ENCODE results near the gene ABTB2. TPM values are rescaled to one million over a fixed set of nuclear protein-coding genes. Genes with fewer than 3 reads are reported as not detected.

ABTB2 gene
- total RNA-seq: 1 to 10 TPM; 3.4 to 6.2 (median 4.2) TPM

- no peak for TF ChIP-seq CTCF (IDR thresholded peaks at IDR 0.05)
- ATAC-seq (ENCODE audit: low FRiP score): peak; percentile 97
- peak; percentile 95 for DNase-seq (ENCODE audit: low spot score)
Observed at GRCh38 chr11:34357701-34358257, at the start of gene ABTB2. Gene ABTB2 (minus strand): TSS chr11:34358010.

- TF ChIP-seq CTCF (IDR thresholded peaks at IDR 0.05): no peak
- ATAC-seq (ENCODE audit: low FRiP score) (no peak), DNase-seq (ENCODE audit: low spot score) (no peak)
Observed at GRCh38 chr11:34407121-34407813, 49.5 kb upstream of the ABTB2 start.

DNA sequence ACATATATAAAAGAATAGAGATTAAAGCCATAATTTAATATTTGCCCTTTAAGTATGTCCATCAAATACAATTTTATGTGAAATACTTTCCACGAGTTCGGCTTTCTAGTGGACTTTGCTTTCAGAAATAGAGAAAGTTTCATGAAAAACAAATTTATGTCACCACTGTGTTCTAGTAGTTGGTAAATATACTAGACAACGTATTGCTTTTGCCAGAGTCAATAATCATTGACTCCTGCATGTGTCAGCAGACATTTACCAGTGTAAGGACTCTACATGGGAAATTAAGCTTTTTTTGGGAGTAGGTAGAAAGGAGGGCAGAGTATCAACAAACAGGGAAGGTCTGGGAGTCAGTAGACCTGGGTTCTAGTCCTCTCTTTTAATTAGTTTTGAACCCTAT is 48.6 kb upstream of the ABTB2 start:
- ATAC-seq (ENCODE audit: low FRiP score): no peak
- TF ChIP-seq CTCF (IDR thresholded peaks at IDR 0.05): no peak
- DNase-seq (ENCODE audit: low spot score): no peak

- DNase-seq (ENCODE audit: low spot score): no peak
- no peak for TF ChIP-seq CTCF (IDR thresholded peaks at IDR 0.05)
- peak; percentile 28 for ATAC-seq (ENCODE audit: low FRiP score)
Observed at GRCh38 chr11:34405079-34405858, 47.5 kb upstream of the ABTB2 start.

GRCh38 chr11:34404280-34404679 is 46.5 kb upstream of the ABTB2 start:
- ATAC-seq (ENCODE audit: low FRiP score) (no peak), DNase-seq (ENCODE audit: low spot score) (no peak)
- TF ChIP-seq CTCF (IDR thresholded peaks at IDR 0.05): no peak

- TF ChIP-seq CTCF (IDR thresholded peaks at IDR 0.05): no peak
- DNase-seq (ENCODE audit: low spot score) (no peak), ATAC-seq (ENCODE audit: low FRiP score) (no peak)
Observed at GRCh38 chr11:34403431-34403830, 45.6 kb upstream of the ABTB2 start.
